ENCODE results near the gene ZNF286A. TPM values are rescaled to one million over a fixed set of nuclear protein-coding genes. Genes with fewer than 3 reads are reported as not detected.
"Not testable (repeated sequence)": the region's sequence is repeated elsewhere in the genome, so short reads cannot be mapped to it uniquely, and the experiment has no call there.

The ZNF286A gene
- total and polyA plus RNA-seq, 10 donors = 4.0 to 24.9 (median 16.1) TPM

GRCh38 chr17:15744074-15744676, 44.6 kb downstream of the ZNF286A start:
- no peak for DNase-seq
- Histone ChIP-seq H3K9me3 (no peaks in the 10 kb centered on the region), H3K4me1 (no peaks in the 10 kb centered on the region), H3K4me3 (no peak overlapping the region), H3K27me3 (replicated peaks in 1 of 7) (peaks cover 0 to 5% (median 0%) of the 10 kb centered on the region in 7 donors), H3K27ac (no peak overlapping the region), H3K36me3 (no peaks in the 10 kb centered on the region)
- WGBS, 5 donors = 77 to 85% (median 82%) methylated on average over 6 to 7 of the region's 7 CpGs
- TF ChIP-seq POLR2A (IDR thresholded peaks at IDR 0.05) = no peak
- TF ChIP-seq POLR2AphosphoS5 (IDR thresholded peaks at IDR 0.05) = no peak
- TF ChIP-seq CTCF (IDR thresholded peaks at IDR 0.05 in 8 of 11, conservative IDR thresholded peaks at IDR 0.05 in 3 of 11) = no peak
- intact Hi-C loops (cut with DNase I; ENCODE audit: low total_unique reads) = no loop called here

- H3K27me3 ChIP-seq (replicated peaks in 1 of 7) = peaks cover 0 to 10% (median 0%) of the 10 kb centered on the region in 7 donors
- 59 to 87% (median 66%) methylated on average over 2 of the region's 2 CpGs for WGBS, 5 donors
- no peaks in the 10 kb centered on the region for H3K4me1 ChIP-seq
- no peaks in the 10 kb centered on the region for H3K9me3 ChIP-seq
- H3K27ac ChIP-seq = no peak overlapping the region
- no peak for DNase-seq
- TF ChIP-seq POLR2AphosphoS5 (IDR thresholded peaks at IDR 0.05) = no peak
- TF ChIP-seq CTCF (IDR thresholded peaks at IDR 0.05 in 8 of 11, conservative IDR thresholded peaks at IDR 0.05 in 3 of 11) = no peak
- TF ChIP-seq POLR2A (IDR thresholded peaks at IDR 0.05) = no peak
- no peak overlapping the region for H3K4me3 ChIP-seq
- intact Hi-C loops (cut with DNase I; ENCODE audit: low total_unique reads) = no loop called here
- H3K36me3 ChIP-seq = no peaks in the 10 kb centered on the region
These were observed 45.3 kb downstream of the ZNF286A start for GRCh38 chr17:15744885-15745284.

- DNase-seq; H3K27me3 ChIP-seq (replicated peaks in 1 of 7); H3K4me3 ChIP-seq; intact Hi-C loops (cut with DNase I; ENCODE audit: low total_unique reads); H3K4me1 ChIP-seq; H3K36me3 ChIP-seq; H3K27ac ChIP-seq; H3K9me3 ChIP-seq: not testable (repeated sequence)
- WGBS, 5 donors = 19 to 71% (median 32%) methylated on average over 11 to 30 of the region's 36 CpGs; no CpG with 5 or more reads in 1 of the 5 donors
These were observed 49.9 kb downstream of the ZNF286A start for GRCh38 chr17:15749403-15749802.

DNA sequence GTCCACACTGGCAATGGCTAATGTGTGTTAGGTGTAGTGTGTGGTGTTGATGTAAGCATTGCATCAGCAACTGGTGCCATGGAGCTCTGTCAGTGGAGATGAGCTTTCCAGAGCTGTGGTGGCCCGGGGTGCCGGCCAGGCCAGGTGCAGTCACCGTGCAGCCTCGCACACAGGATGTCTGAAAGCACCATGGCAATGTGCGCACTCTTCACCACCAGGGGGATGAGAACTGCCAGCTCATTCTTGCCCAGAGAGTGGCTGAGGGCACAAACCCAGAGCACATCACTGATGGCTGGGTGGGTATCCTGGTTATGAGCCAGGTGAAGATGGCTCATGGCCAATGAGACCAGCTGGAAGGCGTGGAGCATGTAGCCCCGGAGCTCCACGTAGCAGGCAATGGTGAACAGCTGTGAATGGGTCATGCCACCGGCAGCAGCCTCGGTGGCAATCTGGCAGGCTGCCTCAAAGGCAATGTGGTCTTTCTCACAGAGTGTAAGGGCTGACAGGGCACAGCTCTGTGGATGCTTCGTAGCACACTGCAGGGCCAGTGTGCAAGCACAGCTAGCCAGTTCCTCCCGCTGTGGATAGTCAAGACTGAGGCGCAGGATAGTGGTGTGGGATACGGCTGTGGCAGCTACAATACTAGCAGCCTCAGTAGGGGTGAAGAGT, 69.4 kb downstream of the ZNF286A start:
- WGBS, 5 donors = 75 to 83% (median 78%) methylated on average over 6 to 9 of the region's 14 CpGs; no CpG with 5 or more reads in 2 of the 5 donors
- DNase-seq; H3K36me3 ChIP-seq; H3K4me3 ChIP-seq; intact Hi-C loops (cut with DNase I; ENCODE audit: low total_unique reads); H3K27me3 ChIP-seq (replicated peaks in 1 of 7); H3K9me3 ChIP-seq; H3K27ac ChIP-seq; H3K4me1 ChIP-seq: not testable (repeated sequence)

Small RNA genes lying within 50 kb of the gene (small RNA-seq; reads per million reads assigned to genes)
- gene ZNF29P = 0 reads per million in 4 donors

Other genes starting within 250 kb of the ZNF286A start
- gene CDRT4, start 232.1 kb upstream of the ZNF286A start, total RNA-seq = 10 to 100 TPM in 6 of 7 donors, 1 to 10 TPM in 1; 9.3 to 18.7 (median 14.2) TPM
- 10 to 100 TPM in 1 of 3 donors, 1 to 10 TPM in 2; 4.5 to 14.2 (median 9.3) TPM for gene CDRT4, start 232.1 kb upstream of the ZNF286A start, polyA plus RNA-seq
- 10 to 100 TPM; 20.4 to 60.5 (median 27.1) TPM for gene TVP23C, start 136.3 kb upstream of the ZNF286A start, total RNA-seq
- 1 to 10 TPM; 1.5 to 3.7 (median 2.7) TPM for gene TVP23C, start 136.3 kb upstream of the ZNF286A start, polyA plus RNA-seq
- gene FBXW10B, start 80.0 kb upstream of the ZNF286A start, total RNA-seq = 1 to 10 TPM in 2 of 7 donors, under 1 TPM in 5; 0.33 to 1.4 (median 0.79) TPM
- gene FBXW10B, start 80.0 kb upstream of the ZNF286A start, polyA plus RNA-seq = under 1 TPM; 0.28 to 0.44 (median 0.29) TPM
- 10 to 100 TPM in 3 of 7 donors, 1 to 10 TPM in 4; 7.7 to 17.2 (median 10.0) TPM for gene TRIM16, start 15.4 kb upstream of the ZNF286A start, total RNA-seq
- gene TRIM16, start 15.4 kb upstream of the ZNF286A start, polyA plus RNA-seq = 1 to 10 TPM; 4.6 to 6.5 (median 5.3) TPM
- gene TBC1D26, start 32.5 kb downstream of the ZNF286A start, total RNA-seq = under 1 TPM in 2 of 7 donors, not detected in 5; 0.32 to 0.47 TPM
- gene TBC1D26, start 32.5 kb downstream of the ZNF286A start, polyA plus RNA-seq = under 1 TPM; 0.05 to 0.29 (median 0.17) TPM
- 1 to 10 TPM in 2 of 7 donors, under 1 TPM in 3, not detected in 2; 0.77 to 2.7 (median 0.92) TPM for gene ADORA2B, start 245.4 kb downstream of the ZNF286A start, total RNA-seq
- gene ADORA2B, start 245.4 kb downstream of the ZNF286A start, polyA plus RNA-seq = under 1 TPM; 0.13 to 0.23 (median 0.16) TPM

All from spleen (tissue), 11 donors.